Anterior cingulate cortex (tissue), 58 donors: ENCODE results near the gene UBE2E2.

ENCODE experiments used
- DNase-seq, 58 donors: peaks; one replicate each; lab custom pipeline; 2025; lab: John Stamatoyannopoulos, UW

The UBE2E2 gene

GRCh38 chr3:23495507-23495906 lies 292.4 kb downstream of the UBE2E2 start:
- no peak for DNase-seq

GRCh38 chr3:23496165-23496564 lies 293.0 kb downstream of the UBE2E2 start:
- DNase-seq: no peak

- no peak for DNase-seq
Measured at GRCh38 chr3:23497156-23497555, 294.0 kb downstream of the UBE2E2 start.

GRCh38 chr3:23501201-23501802 lies 298.2 kb downstream of the UBE2E2 start:
- no peak for DNase-seq

- DNase-seq: no peak
Measured at GRCh38 chr3:23508464-23508863, 305.3 kb downstream of the UBE2E2 start.

- no peak for DNase-seq
Measured at GRCh38 chr3:23518441-23518840, 315.3 kb downstream of the UBE2E2 start.

- DNase-seq: no peak
Measured at GRCh38 chr3:23519314-23520208, 316.4 kb downstream of the UBE2E2 start.

GRCh38 chr3:23527326-23527725 lies 324.2 kb downstream of the UBE2E2 start:
- no peak for DNase-seq

GRCh38 chr3:23533596-23533995 lies 330.5 kb downstream of the UBE2E2 start:
- no peak for DNase-seq

- DNase-seq: no peak
Measured at GRCh38 chr3:23533996-23534395, 330.9 kb downstream of the UBE2E2 start.

GRCh38 chr3:23537101-23537551 lies 334.0 kb downstream of the UBE2E2 start:
- peak in 1 of 58 donors; percentile 1 for DNase-seq

- DNase-seq: no peak
Measured at GRCh38 chr3:23539185-23539584, 336.1 kb downstream of the UBE2E2 start.

- no peak for DNase-seq
Measured at GRCh38 chr3:23540600-23540999, 337.5 kb downstream of the UBE2E2 start.

GRCh38 chr3:23542079-23542478 lies 339.0 kb downstream of the UBE2E2 start:
- DNase-seq: no peak

GRCh38 chr3:23546181-23546580 lies 343.1 kb downstream of the UBE2E2 start:
- DNase-seq: no peak

- no peak for DNase-seq
Measured at GRCh38 chr3:23547905-23548650, 345.0 kb downstream of the UBE2E2 start.

GRCh38 chr3:23548706-23549105 lies 345.6 kb downstream of the UBE2E2 start:
- no peak for DNase-seq

GRCh38 chr3:23549148-23549910 lies 346.2 kb downstream of the UBE2E2 start:
- DNase-seq: no peak

GRCh38 chr3:23550402-23550801 lies 347.3 kb downstream of the UBE2E2 start:
- no peak for DNase-seq

- DNase-seq: no peak
Measured at GRCh38 chr3:23552506-23552905, 349.4 kb downstream of the UBE2E2 start.
